Panc1 (cell line): ENCODE data around the gene SCD5.

ENCODE experiments used
- CTCF ChIP-seq: fragments of 450-650 bp; IDR thresholded peaks from 2 replicates; pipeline ENCODE4 v1.5.1; 2017; ENCODE audit warnings: mild to moderate bottlenecking
- POLR2AphosphoS5 ChIP-seq: IDR thresholded peaks from 2 replicates; pipeline ENCODE4 v1.6.1; 2012; ENCODE audit warnings: mild to moderate bottlenecking, low read depth, low read length, moderate library complexity
- REST ChIP-seq, 2 experiments: IDR thresholded peaks; 2 replicates each; pipeline ENCODE4 v1.6.1; 2011 to 2012; ENCODE audit warnings: low read depth in 2 of 2, control low read depth in 1 of 2, low read length in 1 of 2, mild to moderate bottlenecking in 1 of 2, moderate library complexity in 1 of 2; ENCODE audit not compliant: insufficient read depth in 1 of 2
- SIN3A ChIP-seq: IDR thresholded peaks from 2 replicates; pipeline ENCODE4 v1.6.1; 2012; ENCODE audit warnings: low read depth, mild to moderate bottlenecking, low read length, moderate library complexity, borderline replicate concordance; ENCODE audit not compliant: insufficient read depth

GRCh38 chr4:82613121-82613520 lies 185.5 kb downstream of the SCD5 start:
- TF ChIP-seq CTCF (no peak), POLR2AphosphoS5 (no peak), REST (IDR thresholded peaks at IDR 0.05; ENCODE audit: insufficient read depth in 1 of 2, low read depth in 2 of 2, low read length in 1 of 2) (no peak), SIN3A (no peak)
